HCT116 (cell line): ENCODE measurements around the gene MISP3. TPM values are rescaled to one million over a fixed set of nuclear protein-coding genes. Genes with fewer than 3 reads are reported as not detected.

ENCODE experiments used
- ATAC-seq: fragments of 200-7000 bp; cut with Tn5 transposase; 2 replicates; pipeline ENCODE4 v1.9.1; 2020; ENCODE audit warnings: mild to moderate bottlenecking, moderate library complexity
- BruUV-seq: library from RNA; stranded (reverse); fragments of 400-500 nt; replicated peaks from 2 replicates; lab custom pipeline; 2021; lab: Mats Ljungman, UMichigan
- CTCF ChIA-PET: fragments of 300-600 bp; sonication (Branson Sonifier 250); formaldehyde crosslinking; loops from one replicate; lab custom pipeline; 2021; ENCODE audit warnings: antibody characterized with exemption; lab: Charles Lee
- POLR2A ChIA-PET: fragments of 300-600, 350-600 bp; sonication (Branson Sonifier 250); formaldehyde crosslinking; loops from one replicate; lab custom pipeline; 2021; ENCODE audit warnings: antibody characterized with exemption; lab: Charles Lee
- RAD21 ChIA-PET, 2 experiments: fragments of 300-600 bp; sonication (Branson Sonifier 250); formaldehyde crosslinking; loops; one replicate each; lab custom pipeline; 2023; ENCODE audit warnings: low total read pairs in 2 of 2; ENCODE audit not compliant: uncharacterized antibody in 2 of 2, unreplicated experiment in 2 of 2, low non-redundant PET in 1 of 2; lab: Charles Lee
- DNase-seq: peaks from one replicate; pipeline ENCODE4 v3.0.0-alpha.2; 2010; ENCODE audit warnings: low read depth, low spot score
- H2AFZ ChIP-seq: fragments of 200-600 bp; shearing (Covaris generic), sonication (generic); 2 replicates; pipeline ENCODE4 v1.6.1; 2017; ENCODE audit warnings: low read depth, mixed run types, mixed read lengths, antibody characterized with exemption, low read length; ENCODE audit not compliant: poor library complexity, severe bottlenecking
- H3K27ac ChIP-seq: 2 replicates; pipeline ENCODE4 v1.5.1; 2012; ENCODE audit warnings: low read depth, low read length
- H3K27me3 ChIP-seq: fragments of 200-600 bp; sonication (generic); 2 replicates; pipeline ENCODE4 v1.6.1; 2016; ENCODE audit warnings: mixed run types, low read length, mixed read lengths; ENCODE audit not compliant: insufficient read depth
- H3K36me3 ChIP-seq, 2 experiments: fragments of 200-500 bp in 1 of 2; fragments of 200-600 bp in 1 of 2; sonication (Bioruptor generic) in 1 of 2; sonication (generic) in 1 of 2; 2 replicates each; pipeline versions ENCODE4 v1.5.1 to v1.6.1; 2014 to 2016; ENCODE audit warnings: low read length in 2 of 2, inconsistent platforms in 1 of 2, mixed read lengths in 1 of 2, mixed run types in 1 of 2; ENCODE audit not compliant: insufficient read depth in 2 of 2, control insufficient read depth in 1 of 2
- H3K4me1 ChIP-seq, 2 experiments: fragments of 200-600 bp in 1 of 2; sonication (generic) in 1 of 2; 2 replicates each; pipeline versions ENCODE4 v1.5.1 to v1.6.1; 2012 to 2017; ENCODE audit warnings: low read length in 2 of 2, inconsistent platforms in 1 of 2, mild to moderate bottlenecking in 1 of 2, mixed read lengths in 1 of 2, mixed run types in 1 of 2, moderate library complexity in 1 of 2; ENCODE audit not compliant: insufficient read depth in 2 of 2, control insufficient read depth in 1 of 2
- H3K4me2 ChIP-seq: fragments of 200-600 bp; sonication (generic); 2 replicates; pipeline ENCODE4 v1.6.1; 2017; ENCODE audit warnings: mixed run types, low read length, mixed read lengths
- H3K4me3 ChIP-seq, 2 experiments: fragments of 200-600 bp in 1 of 2; sonication (generic) in 1 of 2; replicated peaks in 1 of 2; 2 replicates each; pipeline ENCODE4 v1.5.1; 2011 to 2016; ENCODE audit warnings: low read length in 2 of 2, control low read depth in 1 of 2, low read depth in 1 of 2, mild to moderate bottlenecking in 1 of 2, mixed read lengths in 1 of 2, mixed run types in 1 of 2
- H3K79me2 ChIP-seq: fragments of 200-600 bp; sonication (generic); 2 replicates; pipeline ENCODE4 v1.6.1; 2017; ENCODE audit warnings: mild to moderate bottlenecking, mixed run types, low read length, moderate library complexity, mixed read lengths; ENCODE audit not compliant: insufficient read depth
- H3K9ac ChIP-seq: fragments of 200-600 bp; sonication (generic); 2 replicates; pipeline ENCODE4 v1.6.1; 2016; ENCODE audit warnings: low read length, mixed read lengths
- H3K9me2 ChIP-seq: fragments of 200-600 bp; sonication (generic), shearing (Covaris generic); 2 replicates; pipeline ENCODE4 v1.6.1; 2017; ENCODE audit warnings: mixed run types, mild to moderate bottlenecking, moderate library complexity; ENCODE audit not compliant: insufficient read depth
- H3K9me3 ChIP-seq, 2 experiments: fragments of 200-500 bp in 1 of 2; fragments of 200-600 bp in 1 of 2; sonication (Bioruptor generic) in 1 of 2; sonication (generic) in 1 of 2; 2 replicates each; pipeline ENCODE4 v1.6.1; 2014 to 2017; ENCODE audit warnings: low read length in 2 of 2, mixed read lengths in 2 of 2, inconsistent platforms in 1 of 2, low read depth in 1 of 2, mild to moderate bottlenecking in 1 of 2, mixed run types in 1 of 2, moderate library complexity in 1 of 2; ENCODE audit not compliant: control insufficient read depth in 1 of 2, insufficient read depth in 1 of 2
- H4K20me1 ChIP-seq: fragments of 200-600 bp; sonication (generic), shearing (Covaris generic); 2 replicates; pipeline ENCODE4 v1.6.1; 2017; ENCODE audit warnings: mixed run types, mild to moderate bottlenecking, moderate library complexity; ENCODE audit not compliant: insufficient read depth
- ATF3 ChIP-seq: IDR thresholded peaks from 2 replicates; pipeline ENCODE4 v1.6.1; 2012
- CEBPB ChIP-seq: IDR thresholded peaks from 2 replicates; pipeline ENCODE4 v1.6.1; 2012; ENCODE audit warnings: low read depth
- CTCF ChIP-seq, 3 experiments: fragments of 200-600 bp in 1 of 3; sonication (generic) in 1 of 3; IDR thresholded peaks in 2 of 3; conservative IDR thresholded peaks in 1 of 3; 2 replicates each; pipeline ENCODE4 v1.5.1; 2012 to 2017; ENCODE audit warnings: low read depth in 2 of 3, low read length in 2 of 3, antibody characterized with exemption in 1 of 3, borderline replicate concordance in 1 of 3, control low read depth in 1 of 3, mild to moderate bottlenecking in 1 of 3, mixed read lengths in 1 of 3, mixed run types in 1 of 3, moderate library complexity in 1 of 3; ENCODE audit not compliant: insufficient read depth in 1 of 3
- EGR1 ChIP-seq: IDR thresholded peaks from 2 replicates; pipeline ENCODE4 v1.6.1; 2012; ENCODE audit warnings: low read depth
- ELF1 ChIP-seq: IDR thresholded peaks from 2 replicates; pipeline ENCODE4 v1.6.1; 2012; ENCODE audit warnings: low read depth, borderline replicate concordance
- EZH2 ChIP-seq: fragments of 200-600 bp; sonication (generic); IDR thresholded peaks from 2 replicates; pipeline ENCODE4 v1.6.1; 2017; ENCODE audit warnings: antibody characterized with exemption, mixed run types
- EZH2phosphoT487 ChIP-seq: fragments of 200-600 bp; IDR thresholded peaks from 2 replicates; pipeline ENCODE4 v1.6.1; 2018; ENCODE audit warnings: antibody characterized with exemption, borderline replicate concordance
- MAX ChIP-seq: IDR thresholded peaks from 2 replicates; pipeline ENCODE4 v1.6.1; 2012
- POLR2AphosphoS5 ChIP-seq: IDR thresholded peaks from 2 replicates; pipeline ENCODE4 v1.6.1; 2011; ENCODE audit warnings: mild to moderate bottlenecking, low read depth, low read length, moderate library complexity
- RAD21 ChIP-seq: IDR thresholded peaks from 2 replicates; pipeline ENCODE4 v1.6.1; 2012; ENCODE audit warnings: low read depth, mild to moderate bottlenecking
- ZBTB33 ChIP-seq: IDR thresholded peaks from 2 replicates; pipeline ENCODE4 v1.6.1; 2011; ENCODE audit warnings: mild to moderate bottlenecking, low read length, moderate library complexity; ENCODE audit not compliant: insufficient replicate concordance; ENCODE audit errors: extremely low read depth
- ZFX ChIP-seq: fragments of 450-650 bp; IDR thresholded peaks from 2 replicates; pipeline ENCODE4 v1.6.1; 2017
- intact Hi-C: fragments of 100-400 bp; cut with micrococcal nuclease; formaldehyde crosslinking; loops from 2 replicates; pipeline ENCODE4 v1.10.0; 2022
- total RNA-seq: library from RNA; stranded (reverse); gene quantifications from one replicate; pipeline ENCODE4 v1.2.1, GENCODE V29; 2021; ENCODE audit not compliant: unreplicated experiment

The MISP3 gene
- total RNA-seq, 1 experiment from 2014 or later: 5.2 TPM

GRCh38 chr19:14058182-14059092 lies 14.1 kb upstream of the MISP3 start:
- POLR2A ChIA-PET: interaction anchor here (0.6 to 0.9 kb wide), 3 partner anchors 203 to 428 kb away, joined by 3 to 4 read pairs (median 3); partner anchors contain the start of gene ZSWIM4
- peak overlapping the region; percentile 25; the same call in 1 of the 2 replicates for H3K9ac ChIP-seq
- intact Hi-C loops: no loop called here
- H3K27me3 ChIP-seq: no peaks in the 10 kb centered on the region
- no peak for TF ChIP-seq CEBPB
- no peak for TF ChIP-seq EZH2
- no peak for TF ChIP-seq RAD21
- TF ChIP-seq EZH2phosphoT487: no peak
- no peak for TF ChIP-seq EGR1
- no peak for TF ChIP-seq ATF3
- no peak for TF ChIP-seq ELF1
- TF ChIP-seq POLR2AphosphoS5: no peak
- TF ChIP-seq MAX: no peak
- TF ChIP-seq ZBTB33: no peak
- no peak for TF ChIP-seq CTCF (IDR thresholded peaks at IDR 0.05 in 2 of 3, conservative IDR thresholded peaks at IDR 0.05 in 1 of 3; ENCODE audit: borderline replicate concordance in 1 of 3, insufficient read depth in 1 of 3, low read depth in 2 of 3, low read length in 2 of 3)
- no peak for TF ChIP-seq ZFX
- TF ChIP-seq, all 23 proteins: peak for 0
- no peaks in the 10 kb centered on the region for H3K9me2 ChIP-seq
- CTCF ChIA-PET: interaction anchor here (0.6 to 5.7 kb wide), 17 partner anchors 7 to 217 kb away, joined by 3 to 83 read pairs (median 6); partner anchors contain the start of genes ASF1B, IL27RA, MISP3 and RFX1
- peak overlapping the region; percentile 81 for H3K4me2 ChIP-seq
- no peaks in the 10 kb centered on the region for H4K20me1 ChIP-seq
- ATAC-seq (no peak), DNase-seq (no peak)
- H3K79me2 ChIP-seq: no peaks in the 10 kb centered on the region
- RAD21 ChIA-PET: no interaction called here
- H3K4me1 ChIP-seq: peaks cover 22 to 36% of the 10 kb centered on the region in 2 experiments
- no TSS peak for BruUV-seq
- H2AFZ ChIP-seq: peak overlapping the region; percentile 73
- no peaks in the 10 kb centered on the region for H3K9me3 ChIP-seq
- H3K27ac ChIP-seq: peak overlapping the region; percentile 31; the same call in 1 of the 2 replicates
- H3K4me3 ChIP-seq: peak overlapping the region; percentile 50 to 56
- H3K36me3 ChIP-seq: no peaks in the 10 kb centered on the region
